Esophagus squamous epithelium (tissue), 5 donors: ENCODE data around the gene NOTUM. TPM values are rescaled to one million over a fixed set of nuclear protein-coding genes. Genes with fewer than 3 reads are reported as not detected.

Experiments used
- DNase-seq: peaks from one replicate; lab custom pipeline; 2025; lab: John Stamatoyannopoulos, UW
- H3K27ac ChIP-seq, 4 donors: fragments of 200-600 bp; sonication (generic); one replicate each; pipeline ENCODE4 v1.5.1; 2016 to 2019; ENCODE audit warnings: mild to moderate bottlenecking in 1 of 4
- H3K27me3 ChIP-seq, 4 donors: fragments of 200-600 bp; sonication (generic); 1 replicate in 3 of 4; 2 replicates in 1 of 4; pipeline versions ENCODE4 v1.5.1 to v1.6.0; 2017 to 2021; ENCODE audit warnings: antibody characterized with exemption in 1 of 4
- H3K36me3 ChIP-seq, 3 donors: fragments of 200-600 bp; sonication (generic); one replicate each; pipeline ENCODE4 v1.5.1; 2016 to 2019
- H3K4me1 ChIP-seq, 3 donors: fragments of 200-600 bp; sonication (generic); one replicate each; pipeline ENCODE4 v1.5.1; 2017 to 2019
- H3K4me3 ChIP-seq, 4 donors: fragments of 200-600 bp; sonication (generic); 1 replicate in 3 of 4; 2 replicates in 1 of 4; pipeline ENCODE4 v1.5.1; 2016 to 2019; ENCODE audit warnings: mild to moderate bottlenecking in 2 of 4, moderate library complexity in 1 of 4
- H3K9me3 ChIP-seq, 3 donors: fragments of 200-600 bp; sonication (generic); one replicate each; pipeline ENCODE4 v1.5.1; 2016 to 2019
- POLR2A ChIP-seq, 4 donors: fragments of 450-650 bp; IDR thresholded peaks; one replicate each; pipeline ENCODE4 v1.6.1; 2017; ENCODE audit warnings: antibody characterized with exemption in 4 of 4, mild to moderate bottlenecking in 4 of 4, moderate library complexity in 3 of 4
- WGBS, 2 donors: methylation state at CpG; one replicate each; pipeline ENCODE4 v1.1.5; 2018; 5-methylcytosine and 5-hydroxymethylcytosine counted together
- intact Hi-C: fragments of 100-400 bp; cut with DNase I; formaldehyde crosslinking; loops from one replicate; pipeline ENCODE4 v1.15.0; 2022
- total RNA-seq, 4 donors: library from RNA; depleted of rRNA; stranded (reverse); fragments of >200 nt; gene quantifications; one replicate each; pipeline ENCODE4 v1.1.0, GENCODE V29; 2016
- TF ChIP-seq, protein P1 (sequence below), 6 experiments: fragments of 450-650 bp in 4 of 6; fragments of 200-600 bp in 2 of 6; sonication (generic) in 2 of 6; IDR thresholded peaks; one replicate each; pipeline ENCODE4 v1.5.1; 2016 to 2019; ENCODE audit warnings: antibody characterized with exemption in 6 of 6, mild to moderate bottlenecking in 4 of 6, moderate library complexity in 4 of 6
- donor health status: DM: yes; HTN: yes; CAD: no.

The NOTUM gene
- total RNA-seq, 4 donors from 2014 or later, result 0.11 to 0.94 (median 0.19) TPM; not detected in 1

DNA sequence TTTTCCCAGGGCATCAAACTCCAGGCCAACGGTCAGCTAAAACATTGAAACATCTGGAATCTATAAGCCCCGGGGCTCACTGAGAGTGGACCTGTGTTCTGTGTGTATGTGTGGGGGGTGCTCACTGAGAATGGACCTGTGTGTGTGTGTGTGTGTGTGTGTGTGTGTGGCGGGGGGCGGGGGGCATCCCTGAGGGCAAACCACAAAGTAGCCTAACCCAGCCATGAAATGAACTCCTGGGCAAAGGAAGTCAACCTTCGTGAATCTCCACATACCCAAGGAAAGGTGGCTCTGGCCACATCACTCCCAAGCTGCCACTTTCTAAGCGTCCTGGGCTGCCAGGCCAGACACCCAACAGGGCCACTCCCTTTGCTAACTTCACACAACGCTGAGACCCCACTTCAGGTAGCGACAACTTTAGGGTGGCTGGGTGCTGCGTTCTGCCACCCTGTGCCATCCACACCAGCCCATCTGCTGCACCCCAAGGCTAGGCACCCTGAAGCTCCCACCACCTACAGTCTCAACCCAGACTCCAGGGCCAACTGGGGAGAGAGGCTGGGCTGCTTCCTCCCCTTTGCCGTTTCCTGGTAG, 35.0 kb downstream of the NOTUM start:
- Histone ChIP-seq H3K4me3 (peak overlapping the region; percentile 79 to 99 (median 97)), H3K27ac (peak overlapping the region; percentile 96 to 99 (median 99)), H3K4me1 (peaks cover 51 to 79% (median 53%) of the 10 kb centered on the region in 3 donors), H3K36me3 (peaks cover 10 to 21% (median 11%) of the 10 kb centered on the region in 3 donors), H3K9me3 (no peaks in the 10 kb centered on the region), H3K27me3 (peaks cover 0 to 10% (median 0%) of the 10 kb centered on the region in 4 donors)
- DNase-seq, result no peak
- WGBS, 2 donors, result 37 to 39% methylated on average over 5 to 6 of the region's 10 CpGs
- intact Hi-C loops, result no loop called here
- TF ChIP-seq, protein P1, sequence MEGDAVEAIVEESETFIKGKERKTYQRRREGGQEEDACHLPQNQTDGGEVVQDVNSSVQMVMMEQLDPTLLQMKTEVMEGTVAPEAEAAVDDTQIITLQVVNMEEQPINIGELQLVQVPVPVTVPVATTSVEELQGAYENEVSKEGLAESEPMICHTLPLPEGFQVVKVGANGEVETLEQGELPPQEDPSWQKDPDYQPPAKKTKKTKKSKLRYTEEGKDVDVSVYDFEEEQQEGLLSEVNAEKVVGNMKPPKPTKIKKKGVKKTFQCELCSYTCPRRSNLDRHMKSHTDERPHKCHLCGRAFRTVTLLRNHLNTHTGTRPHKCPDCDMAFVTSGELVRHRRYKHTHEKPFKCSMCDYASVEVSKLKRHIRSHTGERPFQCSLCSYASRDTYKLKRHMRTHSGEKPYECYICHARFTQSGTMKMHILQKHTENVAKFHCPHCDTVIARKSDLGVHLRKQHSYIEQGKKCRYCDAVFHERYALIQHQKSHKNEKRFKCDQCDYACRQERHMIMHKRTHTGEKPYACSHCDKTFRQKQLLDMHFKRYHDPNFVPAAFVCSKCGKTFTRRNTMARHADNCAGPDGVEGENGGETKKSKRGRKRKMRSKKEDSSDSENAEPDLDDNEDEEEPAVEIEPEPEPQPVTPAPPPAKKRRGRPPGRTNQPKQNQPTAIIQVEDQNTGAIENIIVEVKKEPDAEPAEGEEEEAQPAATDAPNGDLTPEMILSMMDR (IDR thresholded peaks at IDR 0.05), result no peak
- TF ChIP-seq POLR2A (IDR thresholded peaks at IDR 0.05), result no peak

DNA sequence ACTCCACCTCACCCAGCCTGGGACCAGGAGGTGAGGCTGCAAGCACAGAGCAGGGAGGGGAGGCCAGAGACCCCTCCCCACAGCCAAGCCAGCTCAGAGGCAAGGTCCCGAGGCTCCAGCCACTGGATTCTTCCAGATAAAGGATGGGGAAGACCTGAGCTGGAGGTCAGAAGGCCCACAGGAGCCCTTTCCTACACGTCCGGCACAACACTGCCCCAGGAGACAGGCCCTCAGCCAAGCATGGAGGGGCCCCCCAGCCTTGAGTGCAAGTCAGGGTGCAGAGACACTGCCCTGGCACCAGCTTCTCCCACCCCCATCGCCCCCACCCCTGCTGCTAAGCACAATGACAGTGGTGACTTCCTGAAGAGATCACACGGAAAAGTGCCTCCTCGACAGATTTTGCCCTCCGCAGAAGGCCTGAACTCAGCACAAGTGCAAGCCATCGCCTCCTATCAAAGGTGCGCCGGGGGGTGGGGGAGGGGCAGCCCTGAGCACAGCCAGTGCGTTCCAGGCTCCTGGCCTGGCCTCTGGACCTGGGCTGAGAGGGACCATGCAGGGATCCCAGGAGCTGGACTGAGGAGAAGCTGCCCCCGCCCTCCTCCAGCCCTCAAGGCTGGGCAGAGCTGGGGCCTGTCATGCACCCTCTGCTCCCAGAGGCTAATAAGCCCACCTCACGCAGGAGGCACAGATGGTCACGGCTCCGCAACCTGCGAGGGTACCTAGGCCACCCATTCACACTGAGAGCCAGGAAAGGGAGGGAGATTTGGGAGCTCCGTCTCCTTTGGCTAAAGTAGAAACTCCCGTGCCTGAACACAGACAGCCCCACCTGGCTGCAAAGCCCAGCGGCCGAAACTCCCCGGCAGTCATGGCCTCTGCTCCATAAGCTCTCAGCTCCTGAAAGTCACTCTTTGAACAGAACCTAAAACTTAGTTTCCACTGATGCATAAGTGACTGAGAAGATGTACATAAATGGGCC, 36.1 kb downstream of the NOTUM start:
- intact Hi-C loops, result no loop called here
- Histone ChIP-seq H3K27me3 (peaks cover 0 to 7% (median 0%) of the 10 kb centered on the region in 4 donors), H3K4me3 (peak overlapping the region in 2 of 4 donors; percentile 4 to 60), H3K27ac (peak overlapping the region; percentile 35 to 99 (median 88)), H3K36me3 (peaks cover 11 to 32% (median 17%) of the 10 kb centered on the region in 3 donors), H3K9me3 (no peaks in the 10 kb centered on the region), H3K4me1 (peaks cover 58 to 85% (median 62%) of the 10 kb centered on the region in 3 donors)
- no peak for TF ChIP-seq POLR2A (IDR thresholded peaks at IDR 0.05)
- TF ChIP-seq, protein P1 (IDR thresholded peaks at IDR 0.05), result no peak
- DNase-seq, result no peak
- 75% methylated on average over 5 of the region's 21 CpGs; no CpG with 5 or more reads in 1 of the 2 donors for WGBS, 2 donors

- H3K9me3 ChIP-seq, result no peaks in the 10 kb centered on the region
- peaks cover 63 to 91% (median 72%) of the 10 kb centered on the region in 3 donors for H3K4me1 ChIP-seq
- no peaks in the 10 kb centered on the region for H3K27me3 ChIP-seq
- DNase-seq, result no peak
- WGBS, 2 donors, result 9% methylated on average over 19 of the region's 32 CpGs; no CpG with 5 or more reads in 1 of the 2 donors
- H3K36me3 ChIP-seq, result peaks cover 11 to 41% (median 17%) of the 10 kb centered on the region in 3 donors
- H3K27ac ChIP-seq, result peak overlapping the region; percentile 81 to 99 (median 90)
- peak overlapping the region; percentile 28 to 60 (median 38) for H3K4me3 ChIP-seq
- intact Hi-C loops, result no loop called here
- TF ChIP-seq POLR2A (IDR thresholded peaks at IDR 0.05), result peak in 1 of 4 donors; percentile 33
- TF ChIP-seq, protein P1 (IDR thresholded peaks at IDR 0.05), result no peak
Observed at GRCh38 chr17:81923302-81924260, 37.4 kb downstream of the NOTUM start.

DNA sequence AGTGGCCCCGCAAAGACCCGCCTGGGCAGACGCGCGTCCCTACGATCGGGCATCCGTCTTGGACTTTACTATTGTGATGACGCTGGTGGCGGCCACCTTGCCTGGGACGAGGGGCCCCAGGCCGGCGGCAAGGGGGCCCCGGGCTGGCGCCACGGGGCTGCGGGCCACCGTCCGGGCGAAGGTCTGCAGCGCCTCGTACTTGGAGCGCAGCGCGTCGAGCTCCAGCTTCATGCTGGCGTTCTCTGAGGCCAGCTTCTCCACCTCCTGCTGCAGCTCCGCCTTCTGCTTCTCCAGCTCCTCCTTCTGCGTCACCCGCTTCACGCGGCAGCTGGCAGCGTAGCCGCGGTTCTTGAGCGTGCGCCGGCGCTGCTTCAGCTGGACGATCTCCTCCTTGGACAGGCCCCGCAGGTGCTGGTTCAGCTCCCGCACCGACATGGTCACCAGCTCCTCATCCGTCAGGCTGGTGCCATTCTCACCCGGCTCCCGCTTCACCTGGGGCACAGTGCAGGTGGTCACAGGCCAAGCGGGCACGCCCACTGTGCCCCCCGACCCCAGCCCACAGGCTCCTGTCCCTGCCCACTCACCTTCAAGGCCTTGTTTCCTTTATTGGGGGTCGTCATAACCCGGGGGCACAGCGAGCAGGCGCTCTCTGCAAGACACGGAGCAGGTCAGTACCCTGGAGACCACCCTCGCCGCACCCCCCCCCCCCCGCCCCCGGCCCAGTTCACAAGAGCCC, 38.3 kb downstream of the NOTUM start:
- Histone ChIP-seq H3K27ac (peak overlapping the region; percentile 81 to 99 (median 90)), H3K4me3 (peak overlapping the region; percentile 28 to 60 (median 38)), H3K9me3 (no peaks in the 10 kb centered on the region), H3K4me1 (peaks cover 64 to 88% (median 69%) of the 10 kb centered on the region in 3 donors), H3K36me3 (peaks cover 11 to 41% (median 17%) of the 10 kb centered on the region in 3 donors), H3K27me3 (no peaks in the 10 kb centered on the region)
- 88 to 98% methylated on average over 18 to 40 of the region's 58 CpGs for WGBS, 2 donors
- intact Hi-C loops, result no loop called here
- TF ChIP-seq, protein P1 (IDR thresholded peaks at IDR 0.05), result no peak
- TF ChIP-seq POLR2A (IDR thresholded peaks at IDR 0.05), result no peak
- no peak for DNase-seq
